HG03045 (cell line): ENCODE data around the gene MOB3A.
A peak's percentile ranks its signal among the peaks of the same experiment; 100 is the strongest.

ENCODE experiments used
- ATAC-seq: cut with Tn5 transposase; IDR thresholded peaks from one replicate; pipeline ENCODE4 v1.9.1; 2021; ENCODE audit warnings: mild to moderate bottlenecking, moderate library complexity; ENCODE audit not compliant: unreplicated experiment

MOB3A gene

GRCh38 chr19:2083174-2083854 lies 12.8 kb downstream of the MOB3A start:
- no peak for ATAC-seq

GRCh38 chr19:2081873-2082810 lies 14.0 kb downstream of the MOB3A start:
- ATAC-seq, result no peak

- ATAC-seq, result no peak
These were observed 15.7 kb downstream of the MOB3A start for GRCh38 chr19:2080336-2080988.

- ATAC-seq, result no peak
These were observed 16.2 kb downstream of the MOB3A start for GRCh38 chr19:2079865-2080301.

- ATAC-seq, result no peak
These were observed 16.9 kb downstream of the MOB3A start for GRCh38 chr19:2079076-2079864.

GRCh38 chr19:2077833-2078619 lies 18.1 kb downstream of the MOB3A start:
- no peak for ATAC-seq

- no peak for ATAC-seq
These were observed 18.7 kb downstream of the MOB3A start for GRCh38 chr19:2077398-2077797.

GRCh38 chr19:2076526-2076944 lies 19.6 kb downstream of the MOB3A start:
- no peak for ATAC-seq

- ATAC-seq, result no peak
These were observed 23.2 kb downstream of the MOB3A start for GRCh38 chr19:2072757-2073551.

GRCh38 chr19:2070986-2071673 lies 25.0 kb downstream of the MOB3A start:
- ATAC-seq, result no peak

GRCh38 chr19:2070436-2070827 lies 25.7 kb downstream of the MOB3A start:
- ATAC-seq, result no peak

- no peak for ATAC-seq
These were observed 31.2 kb downstream of the MOB3A start for GRCh38 chr19:2064788-2065524.

- ATAC-seq, result no peak
These were observed 31.7 kb downstream of the MOB3A start for GRCh38 chr19:2064395-2064787.

- no peak for ATAC-seq
These were observed 32.3 kb downstream of the MOB3A start for GRCh38 chr19:2063824-2064223.

GRCh38 chr19:2062770-2063169 lies 33.4 kb downstream of the MOB3A start:
- ATAC-seq, result no peak

GRCh38 chr19:2062389-2062729 lies 33.8 kb downstream of the MOB3A start:
- no peak for ATAC-seq

- ATAC-seq, result peak; percentile 82
These were observed 34.4 kb downstream of the MOB3A start for GRCh38 chr19:2061495-2062388.
